HG03342 (cell line): ENCODE data around the gene BRD3OS.
"Not testable (repeated sequence)": the region's sequence is repeated elsewhere in the genome, so short reads cannot be mapped to it uniquely, and the experiment has no call there.

ENCODE experiments used
- ATAC-seq: cut with Tn5 transposase; IDR thresholded peaks from one replicate; pipeline ENCODE4 v1.9.1; 2021; ENCODE audit warnings: mild to moderate bottlenecking, moderate library complexity; ENCODE audit not compliant: unreplicated experiment

Gene BRD3OS

GRCh38 chr9:134061019-134061687, 35.9 kb downstream of the BRD3OS start:
- no peak for ATAC-seq

DNA sequence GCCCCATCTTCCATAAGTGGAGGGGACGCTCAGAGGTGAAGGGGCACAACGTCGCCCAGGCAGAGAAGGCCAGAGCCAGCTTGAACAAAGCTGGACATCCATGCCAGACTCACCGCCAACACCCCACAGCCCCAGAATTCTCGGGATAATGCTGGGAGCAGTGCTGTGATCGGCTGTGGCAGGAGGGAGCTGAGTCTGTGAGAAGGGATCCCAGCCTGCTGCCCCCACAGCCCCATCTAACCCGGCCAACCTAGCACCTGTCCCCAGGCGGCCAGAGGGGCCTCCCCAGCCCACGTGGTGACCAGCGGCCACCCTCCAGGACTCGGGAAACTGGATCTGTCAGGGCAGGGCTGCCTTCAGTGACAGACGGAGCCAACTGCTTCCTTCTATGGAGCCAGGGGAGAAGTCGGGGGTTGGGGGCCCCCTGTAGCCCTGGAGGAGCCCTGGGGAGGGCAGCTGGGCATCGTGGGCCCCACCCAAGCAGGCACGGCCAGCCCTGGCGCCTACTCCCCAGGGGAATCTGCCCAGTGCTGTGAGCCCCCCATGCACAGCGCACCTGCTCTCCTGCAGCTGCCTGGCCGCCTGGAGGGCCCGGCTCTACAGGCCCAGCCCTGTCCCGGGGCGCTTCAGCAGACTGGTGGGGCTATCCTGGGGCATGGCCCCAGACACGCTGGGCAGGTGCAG, 36.5 kb downstream of the BRD3OS start:
- ATAC-seq = no peak

- no peak for ATAC-seq
These were observed 37.3 kb downstream of the BRD3OS start for GRCh38 chr9:134062461-134063087.

DNA sequence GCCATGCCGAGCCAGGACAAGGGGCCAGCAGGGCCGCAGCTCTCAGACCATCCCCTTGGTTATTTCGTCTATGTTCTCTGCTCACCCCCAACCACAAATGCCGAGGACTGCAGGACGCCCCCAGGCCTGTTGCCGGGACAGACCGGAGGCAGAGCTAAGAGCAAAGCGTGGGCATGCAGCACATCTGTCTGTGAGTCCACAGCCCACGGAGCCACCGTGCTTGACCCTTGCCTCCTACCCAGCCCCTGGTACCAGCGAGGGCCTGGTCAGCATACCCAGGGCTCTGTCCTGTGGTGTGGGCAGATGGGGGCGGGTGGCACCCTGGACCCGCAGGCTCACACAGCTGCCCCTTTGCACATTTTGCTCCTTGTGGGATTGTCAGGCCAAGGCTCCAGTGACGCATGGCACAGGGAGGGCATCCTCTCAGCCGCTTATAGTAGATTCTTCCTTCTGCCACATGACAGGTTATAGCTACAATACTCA, 37.8 kb downstream of the BRD3OS start:
- ATAC-seq = no peak

GRCh38 chr9:134063571-134064450, 38.5 kb downstream of the BRD3OS start:
- ATAC-seq = no peak

DNA sequence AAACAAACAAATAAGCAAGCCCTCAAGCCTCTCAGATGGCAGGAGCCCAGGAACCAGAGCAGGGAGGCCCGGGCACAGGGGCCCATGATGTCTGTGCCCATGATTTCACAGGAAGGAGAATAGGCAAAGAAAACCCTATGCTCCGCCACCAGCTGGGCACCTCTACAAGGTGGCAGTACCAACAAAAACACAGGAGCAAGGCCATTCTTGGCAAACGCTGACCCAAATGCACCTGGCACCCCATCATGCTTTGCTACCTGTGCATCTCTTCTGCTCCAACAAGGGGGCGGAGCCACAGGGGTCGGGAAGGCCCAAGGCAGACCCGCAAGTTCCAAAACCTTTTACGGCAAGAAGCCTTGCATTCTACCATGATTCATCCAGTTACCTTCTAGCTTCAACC, 39.4 kb downstream of the BRD3OS start:
- ATAC-seq = no peak

- no peak for ATAC-seq
These were observed 40.5 kb downstream of the BRD3OS start for GRCh38 chr9:134065612-134066419.

DNA sequence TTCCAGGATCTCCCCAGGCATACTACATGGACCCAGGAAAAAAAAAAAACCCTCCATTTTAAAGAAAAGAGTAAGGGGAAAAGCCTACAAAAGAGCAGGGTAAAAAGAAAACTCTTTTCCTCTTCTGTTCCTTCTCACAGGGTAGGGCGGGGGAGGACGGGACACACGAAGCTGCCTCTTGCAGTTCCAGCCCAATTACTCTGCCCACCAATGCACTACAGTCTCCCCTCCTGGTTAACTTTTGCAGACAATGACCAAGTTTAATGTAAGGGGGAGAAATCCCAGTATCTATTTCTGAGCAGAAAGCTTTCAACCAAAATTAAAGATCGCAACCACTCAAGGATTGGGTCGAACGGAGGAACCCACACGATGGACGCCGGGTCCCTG, 41.2 kb downstream of the BRD3OS start:
- no peak for ATAC-seq

DNA sequence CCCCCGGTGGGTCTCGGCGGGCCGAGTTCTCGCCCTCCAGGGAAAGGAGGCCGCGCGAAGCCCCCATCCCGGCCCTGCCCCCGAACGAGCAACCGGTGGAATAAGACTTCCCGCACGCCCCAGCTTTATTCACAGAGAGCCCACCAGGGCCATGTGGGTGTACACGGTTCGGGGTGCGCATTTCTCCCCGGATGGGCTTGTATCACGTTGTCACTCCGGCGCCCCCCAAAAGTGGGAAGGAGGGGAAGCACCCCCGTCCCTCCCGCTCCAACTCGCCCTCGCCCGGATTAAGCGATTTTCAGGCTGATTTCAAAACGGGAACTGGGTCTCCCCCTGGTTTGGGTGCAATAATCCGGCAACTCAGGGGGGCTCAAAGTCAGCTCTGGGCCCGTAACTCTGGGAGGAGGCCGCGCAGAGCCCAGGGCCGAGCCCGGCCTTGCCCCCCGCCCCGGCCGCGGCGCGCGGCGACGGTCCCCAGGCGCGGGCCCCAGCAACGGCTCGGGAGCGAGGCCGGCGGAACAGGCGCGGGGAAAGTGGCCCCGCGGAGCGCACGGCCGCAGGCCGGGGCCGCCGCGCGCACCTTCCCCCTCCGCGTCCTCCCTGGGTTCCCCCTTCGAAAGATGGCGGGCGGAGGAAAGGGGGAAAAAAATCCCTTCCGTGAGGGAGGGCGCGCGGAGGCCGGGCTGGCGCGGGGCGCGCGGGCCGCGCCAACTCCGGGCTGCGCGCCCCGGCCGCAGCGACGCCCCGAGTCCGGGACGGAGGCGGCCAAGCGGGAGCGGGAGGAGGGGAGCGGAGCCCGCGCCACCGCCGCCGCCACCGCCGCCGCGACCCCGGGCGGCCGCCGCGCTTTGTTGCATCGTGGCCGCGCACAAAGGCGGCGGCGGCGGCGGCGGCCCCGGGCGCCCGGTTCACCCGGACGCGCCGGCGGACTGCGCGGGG, 41.9 kb downstream of the BRD3OS start:
- peak; percentile 12 for ATAC-seq

DNA sequence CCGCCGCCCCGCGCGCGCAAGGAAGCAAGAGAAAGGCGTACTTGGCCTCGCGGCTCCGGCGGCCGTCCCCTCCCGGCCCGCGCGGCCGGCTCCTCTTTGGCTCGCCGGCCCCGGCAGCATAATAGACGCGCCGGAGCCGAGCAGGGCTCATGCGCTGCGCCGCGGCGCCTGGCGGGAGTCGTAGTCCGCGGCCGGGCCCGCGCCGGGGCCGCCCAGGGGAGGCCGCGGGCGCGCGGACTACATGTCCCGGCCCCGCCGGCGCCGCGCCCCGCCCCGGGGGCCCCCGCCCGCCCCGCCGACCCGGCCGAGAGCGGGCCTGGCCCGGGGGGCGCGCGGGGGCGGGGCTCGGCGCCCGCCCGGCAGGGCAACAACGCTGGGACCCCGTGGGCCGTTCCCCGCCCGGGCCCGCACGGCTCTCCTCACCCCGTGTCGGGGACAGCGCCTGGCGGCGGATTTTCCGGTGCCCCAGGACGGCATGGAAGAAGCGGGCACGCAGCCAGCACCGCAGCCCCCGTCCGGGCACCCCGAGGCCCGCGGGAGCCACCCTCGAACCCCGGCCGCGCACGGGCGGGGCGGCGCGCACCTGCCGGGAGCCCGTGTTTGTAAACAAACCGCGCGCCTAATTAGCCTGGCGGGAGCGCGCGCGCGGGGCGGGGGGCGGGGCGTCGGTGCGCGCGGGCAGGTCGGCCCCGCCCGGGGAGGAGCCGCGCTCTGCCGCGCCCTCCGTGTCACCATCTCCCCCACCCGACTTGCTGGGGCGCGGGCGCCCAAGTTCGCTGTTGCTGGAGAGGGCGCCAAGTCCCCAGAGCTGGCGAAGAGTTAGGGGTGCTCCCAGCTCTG, 42.8 kb downstream of the BRD3OS start, which contains the start of gene BRD3:
BRD3 (minus strand) TSS at position 123 of the 840 bp plus-strand sequence. CDS start 14,549 bp downstream, outside the sequence.
- ATAC-seq = peak; percentile 72

DNA sequence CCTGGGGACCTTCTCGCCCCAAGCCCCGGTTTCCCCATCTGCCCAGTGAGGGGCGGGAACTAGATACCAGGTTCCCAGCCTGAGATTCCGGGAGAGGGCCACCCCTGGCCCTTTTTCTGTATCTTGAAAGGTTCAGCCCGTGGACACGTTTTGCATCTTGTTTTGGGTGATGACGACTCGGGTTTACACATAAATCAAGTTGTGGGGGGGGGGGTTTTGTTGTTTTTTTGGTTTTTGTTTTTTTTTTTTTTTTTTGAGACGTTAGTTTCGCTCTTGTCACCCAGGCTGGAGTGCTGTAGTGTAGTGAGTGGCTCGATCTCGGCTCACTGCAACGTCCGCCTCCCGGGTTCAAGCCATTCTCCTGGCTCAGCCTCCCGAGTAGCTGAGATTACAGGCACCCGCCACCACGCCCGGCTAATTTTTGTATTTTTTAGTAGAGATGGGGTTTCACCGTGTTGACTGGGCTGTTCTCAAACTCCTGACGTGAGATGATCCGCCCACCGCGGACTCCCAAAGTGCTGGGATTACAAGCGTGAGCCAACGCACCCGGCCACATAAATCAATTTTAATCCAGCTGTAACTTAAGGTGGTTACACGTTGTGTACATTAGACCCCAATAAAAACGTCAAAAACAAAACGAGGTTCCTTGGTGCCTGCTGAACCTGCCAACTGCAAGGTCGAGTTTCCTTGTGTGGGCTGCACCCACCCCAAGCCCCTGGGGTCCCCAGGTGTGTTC, 43.6 kb downstream of the BRD3OS start:
- no peak for ATAC-seq

DNA sequence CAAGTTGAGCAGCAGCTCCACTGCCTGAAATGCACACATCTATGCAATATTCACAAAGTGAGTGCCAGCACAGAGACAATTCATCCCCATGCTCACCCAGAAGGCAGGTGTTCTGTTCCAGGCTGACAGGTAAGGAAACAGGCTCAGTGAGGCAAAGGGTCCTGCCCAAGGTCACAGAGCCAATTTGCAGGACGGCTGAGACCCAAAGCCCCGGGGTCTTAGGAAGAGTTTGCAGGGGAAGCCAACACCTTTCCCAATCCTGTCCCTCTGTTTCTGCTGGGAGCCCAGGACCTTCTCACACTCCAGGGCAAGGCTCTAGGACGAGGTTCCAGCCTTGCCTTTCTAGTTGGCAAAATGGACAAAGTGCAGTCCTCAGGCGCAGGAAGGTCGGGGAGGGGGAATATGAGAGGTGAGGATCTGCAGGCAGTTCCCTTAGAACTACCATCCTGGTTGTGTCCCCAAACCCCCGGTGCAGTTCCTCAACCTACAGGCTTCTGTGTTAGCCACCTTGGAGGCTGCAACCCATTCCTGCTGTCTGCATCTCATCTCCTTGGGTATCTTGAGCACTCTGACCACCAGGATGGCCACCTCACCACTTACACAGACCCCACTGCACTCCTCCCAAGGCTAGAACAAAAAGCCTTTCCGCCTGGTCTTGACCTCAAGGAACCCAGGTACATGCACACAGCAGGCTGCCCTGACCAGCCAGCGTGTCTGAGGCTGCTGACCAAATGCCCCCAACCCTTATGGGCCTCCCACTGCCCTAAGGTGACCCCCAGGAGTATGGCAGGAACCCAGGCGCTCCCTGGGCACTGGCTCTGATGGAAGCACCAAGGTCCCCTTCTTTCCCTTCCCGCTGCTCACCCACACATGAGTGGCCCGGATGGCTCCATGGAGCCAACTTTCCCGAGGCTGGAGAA, 44.5 kb downstream of the BRD3OS start:
- ATAC-seq = no peak

DNA sequence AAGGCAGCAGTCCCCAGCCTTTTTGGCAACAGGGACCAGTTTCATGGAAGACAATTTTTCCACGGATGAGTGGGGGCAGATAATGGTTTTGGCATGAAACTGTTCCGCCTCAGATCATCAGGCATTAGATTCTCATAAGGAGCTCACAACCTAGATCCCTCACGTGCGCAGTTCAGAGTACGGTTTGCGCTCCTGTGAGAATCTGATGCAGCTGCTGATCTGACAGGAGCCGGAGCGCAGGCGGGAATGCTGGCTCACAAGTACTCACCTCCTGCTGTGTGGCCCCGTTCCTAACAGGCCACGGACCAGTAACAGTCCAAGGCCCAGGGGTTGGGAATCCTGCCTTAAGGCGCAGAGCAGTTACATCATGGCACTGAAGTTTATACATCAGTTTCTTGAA, 45.9 kb downstream of the BRD3OS start:
- ATAC-seq = no peak

DNA sequence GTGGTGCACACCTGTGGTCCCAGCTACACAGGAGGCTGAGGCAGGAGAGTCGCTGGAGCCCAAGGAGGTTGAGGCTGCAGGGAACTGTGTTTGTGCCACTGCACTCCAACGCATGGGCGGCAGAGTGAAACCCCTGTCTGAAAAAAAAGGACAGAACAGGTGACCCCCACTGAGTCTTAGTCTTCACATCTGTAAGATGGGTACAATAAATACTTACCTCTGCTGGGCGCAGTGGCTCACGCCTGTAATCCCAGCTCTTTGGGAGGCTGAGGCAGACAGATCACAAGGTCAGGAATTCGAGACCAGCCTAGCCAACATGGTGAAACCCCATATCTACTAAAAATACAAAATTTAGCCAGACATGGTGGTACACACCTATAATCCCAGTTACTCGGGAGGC, 47.4 kb downstream of the BRD3OS start:
- not testable (repeated sequence) for ATAC-seq

GRCh38 chr9:134073500-134073899, 48.2 kb downstream of the BRD3OS start:
- ATAC-seq = no peak

GRCh38 chr9:134075689-134076088, 50.4 kb downstream of the BRD3OS start:
- not testable (repeated sequence) for ATAC-seq
